Right lobe of liver (tissue), 6 donors: Measurements from ENCODE around the gene LMOD2. TPM values are rescaled to one million over a fixed set of nuclear protein-coding genes. Genes with fewer than 3 reads are reported as not detected.

Source experiments
- ATAC-seq, 4 donors: fragments of 200-7000 bp; cut with Tn5 transposase; one replicate each; pipeline ENCODE4 v1.9.1; 2020; ENCODE audit warnings: mild to moderate bottlenecking in 4 of 4, moderate library complexity in 4 of 4
- DNase-seq, 3 donors: peaks; one replicate each; pipeline ENCODE4 v3.0.0-alpha.2; 2020
- H3K27ac ChIP-seq, 3 donors: fragments of 200-600 bp; one replicate each; pipeline ENCODE4 v1.8.0; 2022
- H3K27me3 ChIP-seq, 2 donors: fragments of 200-600 bp; one replicate each; pipeline ENCODE4 v1.8.0; 2022
- H3K36me3 ChIP-seq, 4 donors: fragments of 200-600 bp; sonication (generic) in 1 of 4; one replicate each; pipeline versions ENCODE4 v1.5.1 to v1.8.0; 2017 to 2022; ENCODE audit warnings: control low read depth in 1 of 4
- H3K4me1 ChIP-seq, 4 donors: fragments of 200-600 bp; sonication (generic) in 1 of 4; one replicate each; pipeline versions ENCODE4 v1.5.1 to v1.8.0; 2017 to 2022; ENCODE audit warnings: control low read depth in 1 of 4
- H3K4me3 ChIP-seq, 3 donors: fragments of 200-600 bp; one replicate each; pipeline ENCODE4 v1.8.0; 2022
- H3K9me3 ChIP-seq, 4 donors: fragments of 200-600 bp; sonication (generic) in 1 of 4; one replicate each; pipeline versions ENCODE4 v1.5.1 to v1.8.0; 2017 to 2022; ENCODE audit warnings: control low read depth in 1 of 4
- POLR2A ChIP-seq: fragments of 450-650 bp; IDR thresholded peaks from one replicate; pipeline ENCODE4 v1.6.1; 2017; ENCODE audit warnings: antibody characterized with exemption, mild to moderate bottlenecking
- WGBS: methylation state at CpG from one replicate; pipeline ENCODE4 v1.1.6; 2018; ENCODE audit warnings: low coverage, low lambda C conversion rate; ENCODE audit not compliant: insufficient coverage; ENCODE audit errors: missing lambda C conversion rate; 5-methylcytosine and 5-hydroxymethylcytosine counted together
- intact Hi-C, 2 donors: fragments of 100-400 bp; cut with DNase I; formaldehyde crosslinking; loops; one replicate each; pipeline versions ENCODE4 v1.11.2 to v1.14.1; 2022
- total RNA-seq, 6 experiments: library from RNA; depleted of rRNA in 2 of 6; stranded (reverse); fragments of >200 nt in 2 of 6; fragmentation: NEBNext Ultra II Directional in 3 of 6; extraction: Animal tissue kit (Norgen Biotek cat#: 25700) in 3 of 6; gene quantifications; one replicate each; pipeline versions ENCODE4 v1.1.0 to v1.2.4, GENCODE V29; 2016 to 2023
- TF ChIP-seq, protein P1 (sequence below), 4 donors: fragments of 200-600 bp in 3 of 4; fragments of 450-650 bp in 1 of 4; IDR thresholded peaks; one replicate each; pipeline versions ENCODE4 v1.5.1 to v1.8.0; 2016 to 2022; ENCODE audit warnings: antibody characterized with exemption in 4 of 4, mild to moderate bottlenecking in 2 of 4
- donor health status: DM: no; HTN: yes; CAD: no.
- donor health status: DM: no; HTN: no; CAD: no.
- donor health status: DM: no; HTN: no; CAD: no.
- donor health status: DM: no; HTN: yes; CAD: no.
- donor health status: DM: no; HTN: yes; CAD: no.

The LMOD2 gene
- total RNA-seq, 6 experiments from 2014 or later, result 0.37 TPM; not detected in 5

DNA sequence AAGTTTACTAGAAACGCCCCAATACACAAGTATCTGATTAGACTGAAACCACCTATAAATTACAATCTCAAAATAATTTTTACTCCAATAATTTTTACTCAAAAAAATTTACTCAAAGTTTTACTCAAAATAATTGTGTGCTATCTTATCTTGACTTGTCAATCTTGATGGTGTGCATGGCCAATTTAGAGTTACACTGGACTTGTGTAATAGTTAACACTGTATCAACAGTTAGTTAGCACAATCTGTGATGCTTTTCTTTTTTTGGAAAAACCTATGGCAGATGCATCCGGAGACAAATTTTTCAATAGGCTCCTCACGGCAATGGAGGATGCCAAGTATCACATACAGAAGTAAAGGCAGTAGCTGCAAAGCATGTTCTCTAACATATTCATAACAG is 24.9 kb downstream of the LMOD2 start:
- no peak overlapping the region for H3K4me3 ChIP-seq
- no peaks in the 10 kb centered on the region for H3K27me3 ChIP-seq
- peaks cover 0 to 36% (median 14%) of the 10 kb centered on the region in 4 donors for H3K4me1 ChIP-seq
- WGBS, result 49% methylated on average over 3 of the region's 3 CpGs
- TF ChIP-seq POLR2A, result no peak
- TF ChIP-seq, protein P1, sequence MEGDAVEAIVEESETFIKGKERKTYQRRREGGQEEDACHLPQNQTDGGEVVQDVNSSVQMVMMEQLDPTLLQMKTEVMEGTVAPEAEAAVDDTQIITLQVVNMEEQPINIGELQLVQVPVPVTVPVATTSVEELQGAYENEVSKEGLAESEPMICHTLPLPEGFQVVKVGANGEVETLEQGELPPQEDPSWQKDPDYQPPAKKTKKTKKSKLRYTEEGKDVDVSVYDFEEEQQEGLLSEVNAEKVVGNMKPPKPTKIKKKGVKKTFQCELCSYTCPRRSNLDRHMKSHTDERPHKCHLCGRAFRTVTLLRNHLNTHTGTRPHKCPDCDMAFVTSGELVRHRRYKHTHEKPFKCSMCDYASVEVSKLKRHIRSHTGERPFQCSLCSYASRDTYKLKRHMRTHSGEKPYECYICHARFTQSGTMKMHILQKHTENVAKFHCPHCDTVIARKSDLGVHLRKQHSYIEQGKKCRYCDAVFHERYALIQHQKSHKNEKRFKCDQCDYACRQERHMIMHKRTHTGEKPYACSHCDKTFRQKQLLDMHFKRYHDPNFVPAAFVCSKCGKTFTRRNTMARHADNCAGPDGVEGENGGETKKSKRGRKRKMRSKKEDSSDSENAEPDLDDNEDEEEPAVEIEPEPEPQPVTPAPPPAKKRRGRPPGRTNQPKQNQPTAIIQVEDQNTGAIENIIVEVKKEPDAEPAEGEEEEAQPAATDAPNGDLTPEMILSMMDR (IDR thresholded peaks at IDR 0.05), result no peak
- ATAC-seq (peak in 3 of 4 donors; percentile 26 to 46 (median 46)), DNase-seq (no peak)
- intact Hi-C loops, result no loop called here
- no peaks in the 10 kb centered on the region for H3K9me3 ChIP-seq
- H3K27ac ChIP-seq, result peak overlapping the region in 1 of 3 donors; percentile 58
- H3K36me3 ChIP-seq, result no peaks in the 10 kb centered on the region

DNA sequence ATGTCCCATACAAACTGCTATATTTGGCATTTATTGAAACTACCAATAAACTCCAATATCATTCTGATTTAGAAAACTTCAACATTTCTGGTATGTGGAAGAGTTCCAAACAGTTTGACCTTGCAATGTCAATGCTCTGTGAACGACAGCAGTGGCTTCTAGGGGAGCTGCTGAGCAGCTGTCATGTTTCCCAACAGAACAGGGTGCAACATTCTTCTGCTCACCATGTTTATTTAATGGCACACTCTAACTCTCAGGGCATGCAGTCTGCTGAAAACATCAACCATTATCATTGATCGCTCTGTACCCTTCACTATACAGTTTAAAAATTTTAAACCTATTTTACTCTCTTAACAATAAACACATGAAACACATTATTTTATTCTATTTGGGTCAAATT is 25.9 kb downstream of the LMOD2 start:
- Histone ChIP-seq H3K36me3 (no peaks in the 10 kb centered on the region), H3K27me3 (no peaks in the 10 kb centered on the region), H3K4me3 (no peak overlapping the region), H3K27ac (peak overlapping the region in 2 of 3 donors; percentile 51 to 58), H3K9me3 (no peaks in the 10 kb centered on the region), H3K4me1 (peaks cover 0 to 34% (median 14%) of the 10 kb centered on the region in 4 donors)
- peak in 2 of 3 donors; percentile 60 to 71 for DNase-seq
- peak; percentile 94 to 97 (median 94) for ATAC-seq
- intact Hi-C loops, result no loop called here
- WGBS, result 20% methylated on average over 2 of the region's 2 CpGs
- no peak for TF ChIP-seq POLR2A
- TF ChIP-seq, protein P1 (IDR thresholded peaks at IDR 0.05), result peak in 1 of 4 donors; percentile 19

DNA sequence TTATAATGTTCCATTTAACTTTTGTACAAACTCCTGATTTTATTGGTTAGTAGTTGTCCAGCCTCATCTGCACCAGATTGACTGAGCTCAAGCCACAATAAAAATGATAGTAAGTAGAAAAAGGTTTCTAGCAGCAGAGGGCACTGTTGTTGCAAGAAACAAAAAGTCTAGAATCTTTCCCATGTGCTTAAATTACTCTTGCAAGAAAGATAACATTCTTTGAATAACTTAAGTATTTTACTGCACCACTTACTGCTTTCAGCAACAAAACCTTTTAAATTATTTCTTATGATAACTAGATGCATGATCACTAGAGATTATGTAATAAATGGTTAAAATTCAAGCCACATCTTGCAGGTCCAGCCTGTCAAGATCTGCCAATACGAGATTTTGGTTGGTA is 27.0 kb downstream of the LMOD2 start:
- no peak for DNase-seq
- H3K36me3 ChIP-seq, result peaks cover 0 to 3% (median 0%) of the 10 kb centered on the region in 4 donors
- TF ChIP-seq POLR2A, result no peak
- TF ChIP-seq, protein P1 (IDR thresholded peaks at IDR 0.05), result peak; percentile 52 to 73 (median 58)

DNA sequence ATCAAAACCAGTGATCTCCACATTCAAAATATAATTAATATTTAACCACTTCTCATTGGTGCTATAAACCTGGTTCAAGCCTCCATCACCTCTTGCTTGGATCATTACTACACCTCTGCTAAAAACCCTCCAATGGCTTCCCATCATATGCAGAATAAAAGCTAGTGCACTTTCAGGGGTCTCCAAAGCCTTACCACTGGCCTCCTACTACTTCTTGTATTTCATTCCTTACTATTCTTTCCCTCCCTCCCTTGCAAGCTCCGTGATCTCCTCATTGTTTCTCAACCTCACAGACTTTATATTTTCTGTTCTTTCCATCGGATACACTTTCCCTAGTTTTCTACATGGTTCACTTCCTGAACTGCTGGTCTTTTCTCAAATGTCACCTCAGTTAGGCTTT is 31.5 kb downstream of the LMOD2 start:
- H3K36me3 ChIP-seq, result peaks cover 0 to 30% (median 6%) of the 10 kb centered on the region in 4 donors
- 83% methylated on average over 2 of the region's 2 CpGs for WGBS
- TF ChIP-seq, protein P1 (IDR thresholded peaks at IDR 0.05), result no peak
- TF ChIP-seq POLR2A, result no peak
- no peaks in the 10 kb centered on the region for H3K27me3 ChIP-seq
- DNase-seq, result no peak
- intact Hi-C loops, result no loop called here
- no peaks in the 10 kb centered on the region for H3K9me3 ChIP-seq
- no peak for ATAC-seq
- no peak overlapping the region for H3K27ac ChIP-seq
- no peak overlapping the region for H3K4me3 ChIP-seq
- H3K4me1 ChIP-seq, result peaks cover 0 to 10% (median 3%) of the 10 kb centered on the region in 4 donors

More for the DNA sequence above, 27.0 kb downstream of the LMOD2 start:
- 27% methylated on average over 1 of the region's 1 CpG for WGBS
- no peaks in the 10 kb centered on the region for H3K9me3 ChIP-seq
- peaks cover 0 to 34% (median 14%) of the 10 kb centered on the region in 4 donors for H3K4me1 ChIP-seq
- peak; percentile 64 to 71 (median 70) for ATAC-seq
- H3K27me3 ChIP-seq, result no peaks in the 10 kb centered on the region
- intact Hi-C loops, result no loop called here
- no peak overlapping the region for H3K27ac ChIP-seq
- no peak overlapping the region for H3K4me3 ChIP-seq
